H54 (cell line): Measurements from ENCODE around the gene ZNF385B.
"Not testable (repeated sequence)": the region's sequence is repeated elsewhere in the genome, so short reads cannot be mapped to it uniquely, and the experiment has no call there.

Experiments
- DNase-seq: peaks from one replicate; pipeline ENCODE4 v3.0.0; 2011; ENCODE audit warnings: low spot score, mixed read lengths; ENCODE audit not compliant: insufficient read length
- FAIRE-seq: peaks from 3 replicates; lab custom pipeline; 2011; peaks lifted over from hg19 to GRCh38; lab: Jason Lieb, UNC
- POLR2A ChIP-seq: IDR thresholded peaks from 2 replicates; pipeline ENCODE4 v1.6.1; 2011; ENCODE audit warnings: low read depth, mild to moderate bottlenecking, low read length

ZNF385B gene

GRCh38 chr2:179652296-179652695, 209.1 kb downstream of the ZNF385B start:
- no peak for TF ChIP-seq POLR2A
- DNase-seq = no peak
- FAIRE-seq = no peak

DNA sequence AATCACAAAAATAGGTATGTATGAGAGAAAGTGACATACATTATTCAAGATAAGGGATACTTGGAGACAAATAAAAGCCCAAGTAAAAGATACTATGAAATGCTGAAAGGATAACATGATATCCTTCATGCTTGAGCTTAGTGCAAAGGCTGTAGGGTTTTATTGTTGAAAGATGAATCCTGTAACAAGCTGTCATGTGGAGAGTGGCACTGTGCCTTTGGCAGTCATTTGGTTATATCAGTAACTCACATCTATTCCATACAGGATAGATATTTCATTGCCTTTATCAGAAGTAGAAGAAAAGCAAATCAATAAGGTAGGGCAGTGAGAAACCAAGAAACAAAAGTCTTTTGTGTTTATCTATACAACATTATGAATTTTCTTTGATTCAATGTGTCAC, 211.0 kb downstream of the ZNF385B start:
- no peak for FAIRE-seq
- TF ChIP-seq POLR2A = no peak
- DNase-seq = no peak

- DNase-seq = no peak
- FAIRE-seq = no peak
- no peak for TF ChIP-seq POLR2A
These were observed 214.4 kb downstream of the ZNF385B start for GRCh38 chr2:179646862-179647587.

GRCh38 chr2:179646173-179646769, 215.1 kb downstream of the ZNF385B start:
- no peak for DNase-seq
- no peak for FAIRE-seq
- TF ChIP-seq POLR2A = no peak

- FAIRE-seq (no peak), DNase-seq (no peak)
- no peak for TF ChIP-seq POLR2A
These were observed 216.4 kb downstream of the ZNF385B start for GRCh38 chr2:179645047-179645446.

GRCh38 chr2:179642462-179642861, 218.9 kb downstream of the ZNF385B start:
- DNase-seq = no peak
- no peak for TF ChIP-seq POLR2A
- no peak for FAIRE-seq

DNA sequence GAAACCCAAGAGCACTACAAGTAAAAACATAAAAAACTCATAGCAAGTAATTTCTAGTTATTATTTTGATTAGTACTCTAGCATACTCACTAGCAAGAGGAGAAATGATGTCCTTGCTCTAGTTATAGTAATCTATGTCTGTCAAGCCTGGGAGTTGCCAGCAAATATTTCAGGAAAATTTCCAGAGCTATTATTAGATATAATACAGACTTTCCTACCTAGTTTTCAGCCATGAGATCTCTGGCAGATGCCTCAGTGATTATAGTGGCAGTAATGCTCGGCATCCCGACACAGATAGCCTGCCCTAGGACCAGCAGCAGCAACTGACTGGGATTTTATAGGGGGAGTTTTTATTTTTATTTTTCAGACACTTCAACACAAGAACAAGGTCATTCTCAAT, 224.4 kb downstream of the ZNF385B start:
- DNase-seq (no peak), FAIRE-seq (no peak)
- no peak for TF ChIP-seq POLR2A

- TF ChIP-seq POLR2A = no peak
- no peak for FAIRE-seq
- no peak for DNase-seq
These were observed 225.1 kb downstream of the ZNF385B start for GRCh38 chr2:179636100-179636980.

DNA sequence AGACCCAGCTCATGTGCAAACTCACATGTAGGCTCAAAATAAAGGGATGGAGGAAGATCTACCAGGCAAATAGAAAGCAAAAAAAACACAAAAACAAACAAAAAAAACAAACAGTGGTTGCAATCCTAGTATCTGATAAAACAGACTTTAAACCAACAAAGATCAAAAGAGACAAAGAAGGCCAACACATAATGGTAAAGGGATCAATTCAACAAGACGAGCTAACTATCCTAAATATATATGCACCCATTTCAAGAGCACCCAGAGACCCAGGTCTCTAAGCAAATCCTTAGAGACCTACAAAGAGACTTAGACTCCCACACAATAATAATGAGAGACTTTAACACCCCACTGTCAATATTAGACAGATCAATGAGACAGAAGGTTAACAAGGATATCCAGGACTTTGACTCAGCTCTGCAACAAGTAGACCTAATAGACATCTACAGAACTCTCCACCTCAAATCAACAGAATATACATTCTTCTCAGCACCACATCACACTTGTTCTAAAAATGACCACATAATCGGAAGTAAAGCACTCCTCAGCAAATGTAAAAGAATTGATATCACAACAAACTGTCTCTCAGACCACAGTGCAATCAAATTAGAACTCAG, 229.5 kb downstream of the ZNF385B start:
- not testable (repeated sequence) for FAIRE-seq, DNase-seq

GRCh38 chr2:179629776-179630175, 231.6 kb downstream of the ZNF385B start:
- FAIRE-seq, DNase-seq: not testable (repeated sequence)

DNA sequence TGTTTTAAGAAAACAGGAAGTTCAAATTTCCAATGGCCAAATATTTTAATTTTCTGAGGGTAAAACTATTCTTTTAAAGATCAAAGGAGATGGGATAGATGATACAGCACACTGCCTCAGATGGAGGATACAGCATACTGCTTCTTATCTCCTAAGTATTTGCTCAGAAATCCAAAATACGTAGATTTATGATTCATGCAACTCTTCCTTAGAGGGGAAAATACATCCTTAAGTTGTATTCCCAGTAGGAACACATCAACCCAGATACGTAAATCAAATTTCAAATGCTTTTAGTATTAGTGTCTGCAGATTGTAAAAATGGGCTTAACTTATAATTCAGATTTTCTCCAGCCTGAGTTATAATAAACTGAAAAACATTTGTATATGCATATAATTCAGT, 235.2 kb downstream of the ZNF385B start:
- FAIRE-seq = no peak
- no peak for DNase-seq
- TF ChIP-seq POLR2A = no peak

GRCh38 chr2:179622635-179623300, 238.6 kb downstream of the ZNF385B start:
- DNase-seq = no peak
- TF ChIP-seq POLR2A = no peak

DNA sequence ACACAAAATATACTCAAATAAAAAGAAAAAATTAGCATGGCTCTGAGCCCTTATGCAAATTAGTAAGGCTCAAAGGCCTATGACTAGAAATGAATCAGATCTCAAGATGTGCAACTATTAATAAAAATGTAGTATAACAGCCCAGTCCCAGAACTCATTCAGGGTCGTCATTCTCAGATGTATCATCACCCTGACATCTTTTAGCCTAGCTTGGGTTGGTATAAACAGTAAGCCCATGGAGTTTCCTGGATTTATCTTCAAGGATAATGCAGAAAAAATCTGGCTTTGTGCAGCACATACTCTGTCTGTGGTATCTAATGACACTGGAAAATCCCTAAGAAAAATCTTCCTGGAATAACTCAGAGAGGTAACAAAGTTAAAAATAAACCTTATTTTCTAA, 239.3 kb downstream of the ZNF385B start:
- DNase-seq = no peak
- FAIRE-seq = no peak
- no peak for TF ChIP-seq POLR2A

More at GRCh38 chr2:179622635-179623300, 238.6 kb downstream of the ZNF385B start:
- FAIRE-seq = no peak

DNA sequence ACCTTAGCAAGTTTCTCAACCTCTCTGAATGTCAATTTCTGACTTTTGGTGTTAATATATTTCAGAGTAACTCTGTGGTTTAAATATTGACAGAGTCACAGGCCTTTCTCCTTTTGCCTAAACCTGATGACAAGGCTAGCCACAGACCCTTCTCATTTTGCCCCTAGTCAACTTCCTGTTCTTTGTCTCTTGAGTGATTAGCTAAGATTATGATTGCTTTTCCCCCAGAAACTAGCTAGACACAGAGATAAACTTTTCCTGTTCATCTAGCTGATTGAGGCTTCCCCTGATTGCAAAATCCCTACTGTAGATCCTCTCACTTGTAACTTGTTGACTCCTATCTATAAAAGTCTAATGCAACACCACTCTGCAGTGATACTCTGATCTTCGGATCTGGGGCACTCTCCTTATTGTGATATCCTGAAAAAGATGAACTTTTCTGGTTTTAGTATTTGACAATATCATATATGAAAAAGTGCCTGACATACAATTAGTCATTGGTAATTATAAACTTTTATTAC, 241.4 kb downstream of the ZNF385B start:
- FAIRE-seq (no peak), DNase-seq (no peak)
- TF ChIP-seq POLR2A = no peak
